NB4 (cell line): ENCODE results near the gene CLINT1.

ENCODE experiments used
- POLR2A ChIP-seq: IDR thresholded peaks from 2 replicates; pipeline ENCODE4 v1.6.1; 2011; ENCODE audit warnings: mild to moderate bottlenecking; ENCODE audit not compliant: insufficient read length; ENCODE audit errors: extremely low read depth
- TF ChIP-seq, protein P1 (sequence below): IDR thresholded peaks from one replicate; pipeline ENCODE4 v1.5.1; 2012; ENCODE audit warnings: low read depth, low read length

DNA sequence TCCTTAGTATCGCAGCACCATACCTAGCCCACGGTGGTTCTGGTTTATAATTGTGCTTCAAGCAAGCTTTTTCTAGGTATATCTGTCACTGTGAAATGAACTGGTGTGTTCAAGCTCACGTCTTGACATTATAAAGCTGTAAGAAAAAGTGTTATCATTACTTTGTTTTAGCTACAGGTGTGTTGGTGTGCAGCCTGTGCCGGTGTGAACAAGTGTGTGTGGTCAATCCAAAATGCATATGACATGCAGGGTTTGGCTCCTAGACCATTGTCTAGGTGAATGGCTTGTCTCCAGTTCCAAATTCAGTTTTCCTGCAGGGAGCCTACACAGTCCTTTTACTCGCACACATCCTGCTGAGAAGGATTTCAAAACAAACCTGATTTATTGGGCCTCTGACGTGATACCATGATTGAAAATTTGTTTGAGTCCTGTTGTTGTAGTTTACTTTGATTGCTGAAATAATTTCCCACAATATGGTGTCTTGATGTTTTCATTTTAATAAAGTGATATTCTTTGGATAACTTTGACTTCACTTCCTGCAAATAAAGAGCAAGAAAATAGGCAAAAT lies 111.7 kb downstream of the CLINT1 start:
- TF ChIP-seq, protein P1, sequence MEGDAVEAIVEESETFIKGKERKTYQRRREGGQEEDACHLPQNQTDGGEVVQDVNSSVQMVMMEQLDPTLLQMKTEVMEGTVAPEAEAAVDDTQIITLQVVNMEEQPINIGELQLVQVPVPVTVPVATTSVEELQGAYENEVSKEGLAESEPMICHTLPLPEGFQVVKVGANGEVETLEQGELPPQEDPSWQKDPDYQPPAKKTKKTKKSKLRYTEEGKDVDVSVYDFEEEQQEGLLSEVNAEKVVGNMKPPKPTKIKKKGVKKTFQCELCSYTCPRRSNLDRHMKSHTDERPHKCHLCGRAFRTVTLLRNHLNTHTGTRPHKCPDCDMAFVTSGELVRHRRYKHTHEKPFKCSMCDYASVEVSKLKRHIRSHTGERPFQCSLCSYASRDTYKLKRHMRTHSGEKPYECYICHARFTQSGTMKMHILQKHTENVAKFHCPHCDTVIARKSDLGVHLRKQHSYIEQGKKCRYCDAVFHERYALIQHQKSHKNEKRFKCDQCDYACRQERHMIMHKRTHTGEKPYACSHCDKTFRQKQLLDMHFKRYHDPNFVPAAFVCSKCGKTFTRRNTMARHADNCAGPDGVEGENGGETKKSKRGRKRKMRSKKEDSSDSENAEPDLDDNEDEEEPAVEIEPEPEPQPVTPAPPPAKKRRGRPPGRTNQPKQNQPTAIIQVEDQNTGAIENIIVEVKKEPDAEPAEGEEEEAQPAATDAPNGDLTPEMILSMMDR, result no peak
- TF ChIP-seq POLR2A, result no peak
